BLaER1 treated with 17β-estradiol and CSF1 and Interleukin-3, amounts not matched to agents 10 nM and 100 nM (cell line): ENCODE data around the gene MEX3C.

ENCODE experiments used
- H3K27ac ChIP-seq, 11 experiments: shearing (Covaris generic); formaldehyde crosslinking; 2 replicates each; pipeline ENCODE4 v1.8.1; 2022
- H3K27me3 ChIP-seq, 11 experiments: shearing (Covaris generic); formaldehyde crosslinking; 2 replicates each; pipeline ENCODE4 v1.8.1; 2022
- H3K36me3 ChIP-seq, 11 experiments: shearing (Covaris generic); formaldehyde crosslinking; 2 replicates each; pipeline ENCODE4 v1.8.1; 2022
- H3K4me1 ChIP-seq, 10 experiments: shearing (Covaris generic); formaldehyde crosslinking; 2 replicates each; pipeline ENCODE4 v1.8.1; 2022
- H3K4me2 ChIP-seq, 11 experiments: shearing (Covaris generic); formaldehyde crosslinking; 2 replicates each; pipeline ENCODE4 v1.8.1; 2022
- H3K4me3 ChIP-seq, 10 experiments: shearing (Covaris generic); formaldehyde crosslinking; 2 replicates each; pipeline ENCODE4 v1.8.1; 2022
- H3K9ac ChIP-seq, 11 experiments: shearing (Covaris generic); formaldehyde crosslinking; 2 replicates each; pipeline ENCODE4 v1.8.1; 2022
- H3K9me3 ChIP-seq, 11 experiments: shearing (Covaris generic); formaldehyde crosslinking; replicated peaks in 1 of 11; 2 replicates each; pipeline ENCODE4 v1.8.1; 2022
- H4K20me1 ChIP-seq, 11 experiments: shearing (Covaris generic); formaldehyde crosslinking; 2 replicates each; pipeline ENCODE4 v1.8.1; 2022
- Cebpa-rat ChIP-seq, 11 experiments: shearing (Covaris generic); IDR thresholded peaks; 2 replicates each; pipeline ENCODE4 v1.8.1; 2022

Gene MEX3C

DNA sequence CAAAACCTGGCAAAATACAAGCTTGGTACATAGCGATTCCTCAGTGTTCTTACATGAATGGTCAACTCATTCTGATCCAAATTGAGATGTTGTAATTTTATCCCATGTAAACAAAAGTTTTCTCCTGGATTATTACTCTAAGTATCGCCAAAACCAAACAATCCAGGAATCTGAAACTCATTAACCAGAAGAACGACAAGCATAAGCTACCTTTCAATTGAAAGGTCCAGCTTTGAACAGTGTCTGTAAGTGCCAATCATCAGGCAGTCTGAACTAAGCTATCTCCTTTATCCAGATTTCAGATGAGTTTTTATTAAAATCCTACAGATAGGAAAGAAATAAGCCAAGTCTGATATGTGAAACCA lies 2.4 kb downstream of the MEX3C start:
- peak overlapping the region; percentile 4 to 100 (median 99); a peak in 21 of 22 replicates for H3K27ac ChIP-seq
- peak overlapping the region; percentile 84 to 99 (median 95) for H3K4me3 ChIP-seq
- no peaks in the 10 kb centered on the region for H3K27me3 ChIP-seq
- H4K20me1 ChIP-seq: peaks cover 37 to 67% (median 61%) of the 10 kb centered on the region in 11 experiments; a peak in 21 of 22 replicates
- H3K4me1 ChIP-seq: peaks cover 32 to 54% (median 47%) of the 10 kb centered on the region in 10 experiments
- H3K4me2 ChIP-seq: peak overlapping the region; percentile 82 to 97 (median 93)
- no peak for TF ChIP-seq Cebpa-rat (IDR thresholded peaks at IDR 0.05)
- peaks cover 0 to 39% (median 21%) of the 10 kb centered on the region in 11 experiments; a peak in 12 of 22 replicates for H3K36me3 ChIP-seq
- H3K9me3 ChIP-seq: peaks cover 0 to 17% (median 0%) of the 10 kb centered on the region in 11 experiments; a peak in 6 of 22 replicates
- H3K9ac ChIP-seq: peak overlapping the region; percentile 95 to 100 (median 99)

- H3K27me3 ChIP-seq: no peaks in the 10 kb centered on the region
- no peak for TF ChIP-seq Cebpa-rat (IDR thresholded peaks at IDR 0.05)
- H4K20me1 ChIP-seq: peaks cover 39 to 71% (median 65%) of the 10 kb centered on the region in 11 experiments; a peak in 21 of 22 replicates
- peak overlapping the region; percentile 4 to 100 (median 99); a peak in 21 of 22 replicates for H3K27ac ChIP-seq
- H3K9me3 ChIP-seq: peaks cover 0 to 13% (median 0%) of the 10 kb centered on the region in 11 experiments; a peak in 6 of 22 replicates
- H3K9ac ChIP-seq: peak overlapping the region; percentile 95 to 100 (median 99)
- H3K4me3 ChIP-seq: peak overlapping the region; percentile 84 to 99 (median 95)
- peak overlapping the region; percentile 82 to 97 (median 93) for H3K4me2 ChIP-seq
- H3K36me3 ChIP-seq: peaks cover 0 to 44% (median 25%) of the 10 kb centered on the region in 11 experiments; a peak in 12 of 22 replicates
- H3K4me1 ChIP-seq: peaks cover 32 to 57% (median 50%) of the 10 kb centered on the region in 10 experiments
Observed at GRCh38 chr18:51194604-51195003, 2.9 kb downstream of the MEX3C start.

GRCh38 chr18:51193621-51194287 lies 3.7 kb downstream of the MEX3C start:
- no peak for TF ChIP-seq Cebpa-rat (IDR thresholded peaks at IDR 0.05)
- peaks cover 0 to 6% (median 0%) of the 10 kb centered on the region in 11 experiments; a peak in 5 of 22 replicates for H3K9me3 ChIP-seq
- peak overlapping the region in 10 of 11 experiments; percentile 97 to 100 (median 99); a peak in 18 of 22 replicates for H3K27ac ChIP-seq
- peak overlapping the region; percentile 95 to 100 (median 99); a peak in 20 of 22 replicates for H3K9ac ChIP-seq
- H3K4me2 ChIP-seq: peak overlapping the region; percentile 82 to 97 (median 93)
- peak overlapping the region; percentile 84 to 99 (median 95); a peak in 19 of 20 replicates for H3K4me3 ChIP-seq
- peaks cover 0 to 51% (median 33%) of the 10 kb centered on the region in 11 experiments; a peak in 13 of 22 replicates for H3K36me3 ChIP-seq
- H3K4me1 ChIP-seq: peaks cover 32 to 61% (median 53%) of the 10 kb centered on the region in 10 experiments
- H4K20me1 ChIP-seq: peaks cover 39 to 80% (median 74%) of the 10 kb centered on the region in 11 experiments; a peak in 21 of 22 replicates
- no peaks in the 10 kb centered on the region for H3K27me3 ChIP-seq

DNA sequence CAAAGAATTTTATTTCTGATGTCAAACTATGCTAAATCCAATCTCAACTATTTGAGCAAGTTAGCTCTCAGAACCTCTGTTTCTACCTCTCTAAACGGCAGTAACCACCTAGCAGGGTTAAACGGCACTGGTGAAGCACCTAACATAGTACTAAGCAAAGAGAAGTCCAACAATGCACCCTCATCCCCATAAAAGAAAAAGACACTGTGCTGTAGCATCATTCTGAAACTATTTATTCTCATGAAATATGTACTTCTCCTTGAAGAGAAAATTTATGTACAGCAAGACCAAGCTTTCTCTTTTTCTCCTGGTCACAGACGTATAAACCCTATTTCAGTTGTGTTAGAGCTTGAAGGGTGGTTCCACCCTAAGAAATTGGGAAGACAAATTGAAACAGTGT lies 4.8 kb downstream of the MEX3C start:
- no peak for TF ChIP-seq Cebpa-rat (IDR thresholded peaks at IDR 0.05)
- H4K20me1 ChIP-seq: peaks cover 44 to 91% (median 84%) of the 10 kb centered on the region in 11 experiments; a peak in 21 of 22 replicates
- H3K4me2 ChIP-seq: peak overlapping the region; percentile 62 to 97 (median 90)
- peak overlapping the region in 4 of 11 experiments; percentile 13 to 45 (median 27); a peak in 4 of 22 replicates for H3K9ac ChIP-seq
- H3K27ac ChIP-seq: no peak overlapping the region; a peak in 1 of 22 replicates
- peaks cover 0 to 59% (median 36%) of the 10 kb centered on the region in 11 experiments; a peak in 13 of 22 replicates for H3K36me3 ChIP-seq
- H3K9me3 ChIP-seq: no peaks in the 10 kb centered on the region
- no peaks in the 10 kb centered on the region for H3K27me3 ChIP-seq
- H3K4me1 ChIP-seq: peaks cover 36 to 72% (median 59%) of the 10 kb centered on the region in 10 experiments
- H3K4me3 ChIP-seq: peak overlapping the region in 2 of 10 experiments; percentile 84 to 94; a peak in 3 of 20 replicates

GRCh38 chr18:51192026-51192425 lies 5.5 kb downstream of the MEX3C start:
- Histone ChIP-seq H4K20me1 (peaks cover 49 to 97% (median 91%) of the 10 kb centered on the region in 11 experiments; a peak in 21 of 22 replicates), H3K27ac (peak overlapping the region in 2 of 11 experiments; percentile 15 to 42; a peak in 1 of 22 replicates), H3K27me3 (no peaks in the 10 kb centered on the region), H3K4me3 (no peak overlapping the region), H3K4me1 (peaks cover 36 to 78% (median 66%) of the 10 kb centered on the region in 10 experiments), H3K4me2 (peak overlapping the region; percentile 51 to 97 (median 90); a peak in 20 of 22 replicates), H3K9ac (no peak overlapping the region), H3K9me3 (no peaks in the 10 kb centered on the region), H3K36me3 (peaks cover 0 to 66% (median 42%) of the 10 kb centered on the region in 11 experiments; a peak in 14 of 22 replicates)
- TF ChIP-seq Cebpa-rat (IDR thresholded peaks at IDR 0.05): no peak

DNA sequence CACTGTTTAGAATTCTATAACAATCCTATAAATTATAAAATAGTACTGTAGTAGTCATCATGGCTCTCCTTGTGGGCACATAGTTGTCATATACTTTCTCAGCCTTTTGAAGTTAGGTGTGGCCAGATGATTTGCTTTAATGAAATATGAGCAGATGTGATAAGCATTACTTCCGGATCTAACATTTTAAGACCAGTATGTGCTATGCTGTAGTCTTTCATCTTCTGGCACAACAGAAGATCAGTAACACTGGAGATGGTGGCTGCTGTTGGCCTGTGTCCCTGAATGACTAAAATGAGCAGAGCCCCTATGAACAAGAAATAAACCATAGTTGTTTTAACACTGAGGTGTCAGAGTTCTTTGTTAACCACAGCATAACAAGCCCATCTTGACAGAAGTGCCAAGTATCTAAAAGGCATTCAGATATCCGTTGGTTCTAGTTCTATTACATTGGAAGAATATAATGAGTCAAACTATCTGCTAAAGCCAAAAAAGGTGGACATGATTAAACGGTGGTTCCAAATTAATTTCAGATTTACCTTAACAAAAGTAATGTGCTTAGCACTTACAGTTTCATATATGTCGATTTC lies 6.3 kb downstream of the MEX3C start:
- H3K36me3 ChIP-seq: peaks cover 1 to 74% (median 50%) of the 10 kb centered on the region in 11 experiments; a peak in 20 of 22 replicates
- no peak for TF ChIP-seq Cebpa-rat (IDR thresholded peaks at IDR 0.05)

GRCh38 chr18:51190000-51190399 lies 7.5 kb downstream of the MEX3C start:
- no peaks in the 10 kb centered on the region for H3K9me3 ChIP-seq
- no peak overlapping the region for H3K27ac ChIP-seq
- H3K4me2 ChIP-seq: peak overlapping the region in 7 of 11 experiments; percentile 11 to 93 (median 37); a peak in 10 of 22 replicates
- H3K4me3 ChIP-seq: no peak overlapping the region
- H4K20me1 ChIP-seq: peaks cover 60 to 100% (median 100%) of the 10 kb centered on the region in 11 experiments; a peak in 21 of 22 replicates
- H3K27me3 ChIP-seq: no peaks in the 10 kb centered on the region
- TF ChIP-seq Cebpa-rat (IDR thresholded peaks at IDR 0.05): no peak
- no peak overlapping the region for H3K9ac ChIP-seq
- H3K4me1 ChIP-seq: peaks cover 36 to 80% (median 72%) of the 10 kb centered on the region in 10 experiments
- peaks cover 13 to 82% (median 62%) of the 10 kb centered on the region in 11 experiments for H3K36me3 ChIP-seq

More for the DNA sequence above, 6.3 kb downstream of the MEX3C start:
- no peaks in the 10 kb centered on the region for H3K27me3 ChIP-seq
- no peak overlapping the region for H3K9ac ChIP-seq
- peak overlapping the region; percentile 0 to 97 (median 90); a peak in 20 of 22 replicates for H3K4me2 ChIP-seq
- H4K20me1 ChIP-seq: peaks cover 57 to 100% (median 96%) of the 10 kb centered on the region in 11 experiments; a peak in 21 of 22 replicates
- H3K4me3 ChIP-seq: no peak overlapping the region
- peak overlapping the region in 1 of 11 experiments; percentile 42; a peak in 1 of 22 replicates for H3K27ac ChIP-seq
- no peaks in the 10 kb centered on the region for H3K9me3 ChIP-seq
- H3K4me1 ChIP-seq: peaks cover 36 to 84% (median 72%) of the 10 kb centered on the region in 10 experiments

DNA sequence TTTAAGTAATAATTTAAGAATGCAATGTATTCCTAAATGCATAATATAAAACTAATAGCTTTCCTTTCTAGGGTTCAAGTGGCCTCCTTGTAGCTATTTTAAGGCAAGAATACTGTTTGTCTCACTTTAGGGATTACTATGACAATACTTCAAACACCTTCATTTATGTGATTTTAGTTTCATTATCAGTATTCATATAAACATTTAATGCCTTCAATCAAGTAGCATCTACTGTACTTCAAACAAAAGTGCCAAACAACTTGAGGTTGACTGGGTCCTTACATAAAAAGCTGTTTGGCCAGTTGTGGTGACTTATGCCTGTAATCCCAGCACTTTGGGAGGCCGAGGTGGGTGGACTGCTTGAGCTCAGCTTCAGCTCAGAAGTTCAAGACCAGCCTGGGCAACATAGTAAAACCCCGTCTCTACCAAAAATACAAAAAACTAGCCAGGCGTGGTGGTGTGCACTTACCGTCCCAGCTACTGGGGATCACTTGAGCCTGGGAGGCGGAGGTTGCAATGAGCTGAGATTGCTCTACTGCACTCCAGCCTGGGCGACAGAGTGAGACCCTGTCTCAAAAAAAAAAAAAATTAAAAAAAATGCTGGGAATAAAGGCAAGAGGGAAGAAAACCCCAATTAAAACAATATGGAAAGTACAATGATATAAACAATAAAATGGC lies 9.3 kb downstream of the MEX3C start:
- Histone ChIP-seq H3K36me3 (peaks cover 22 to 92% (median 81%) of the 10 kb centered on the region in 11 experiments), H3K4me3 (no peak overlapping the region), H3K27ac (peak overlapping the region in 2 of 11 experiments; percentile 7 to 43; a peak in 4 of 22 replicates), H3K27me3 (no peaks in the 10 kb centered on the region), H3K9me3 (no peaks in the 10 kb centered on the region), H3K4me2 (peak overlapping the region; percentile 16 to 49 (median 34); a peak in 17 of 22 replicates), H3K4me1 (peaks cover 22 to 69% (median 56%) of the 10 kb centered on the region in 10 experiments), H4K20me1 (peaks cover 62 to 100% (median 100%) of the 10 kb centered on the region in 11 experiments; a peak in 21 of 22 replicates), H3K9ac (no peak overlapping the region)
- TF ChIP-seq Cebpa-rat (IDR thresholded peaks at IDR 0.05): no peak
